Peyer's patch (tissue), 4 donors: ENCODE measurements around the gene TPP2.

Experiments
- POLR2A ChIP-seq, 2 donors: fragments of 450-650 bp; IDR thresholded peaks; one replicate each; pipeline ENCODE4 v1.5.1; 2017; ENCODE audit warnings: antibody characterized with exemption in 2 of 2, mild to moderate bottlenecking in 2 of 2, moderate library complexity in 2 of 2
- TF ChIP-seq, protein P1 (sequence below), 6 experiments: fragments of 450-650 bp in 4 of 6; fragments of 200-600 bp in 2 of 6; sonication (generic) in 1 of 6; IDR thresholded peaks; one replicate each; pipeline ENCODE4 v1.5.1; 2017 to 2019; ENCODE audit warnings: antibody characterized with exemption in 6 of 6, mild to moderate bottlenecking in 3 of 6, moderate library complexity in 1 of 6

DNA sequence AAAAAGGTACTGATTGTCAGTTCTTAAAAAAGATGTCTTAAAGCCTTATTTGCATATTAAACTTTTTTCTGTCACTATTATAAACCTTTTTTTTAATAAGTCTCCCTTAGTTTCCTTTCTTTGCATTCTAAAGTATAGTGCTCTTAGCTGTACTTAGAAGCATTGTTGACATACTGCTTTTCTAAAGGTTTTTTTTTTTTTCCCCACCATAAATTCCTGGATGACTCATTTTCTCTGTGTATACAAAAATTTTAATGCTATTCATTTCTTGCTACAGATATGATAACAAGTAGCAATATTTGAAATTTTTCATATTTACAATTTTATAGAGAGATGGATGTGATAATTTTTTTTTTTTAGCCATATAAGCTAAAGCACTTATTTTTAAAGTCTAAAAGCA, 54.6 kb downstream of the TPP2 start:
- no peak for TF ChIP-seq POLR2A (IDR thresholded peaks at IDR 0.05)
- TF ChIP-seq, protein P1, sequence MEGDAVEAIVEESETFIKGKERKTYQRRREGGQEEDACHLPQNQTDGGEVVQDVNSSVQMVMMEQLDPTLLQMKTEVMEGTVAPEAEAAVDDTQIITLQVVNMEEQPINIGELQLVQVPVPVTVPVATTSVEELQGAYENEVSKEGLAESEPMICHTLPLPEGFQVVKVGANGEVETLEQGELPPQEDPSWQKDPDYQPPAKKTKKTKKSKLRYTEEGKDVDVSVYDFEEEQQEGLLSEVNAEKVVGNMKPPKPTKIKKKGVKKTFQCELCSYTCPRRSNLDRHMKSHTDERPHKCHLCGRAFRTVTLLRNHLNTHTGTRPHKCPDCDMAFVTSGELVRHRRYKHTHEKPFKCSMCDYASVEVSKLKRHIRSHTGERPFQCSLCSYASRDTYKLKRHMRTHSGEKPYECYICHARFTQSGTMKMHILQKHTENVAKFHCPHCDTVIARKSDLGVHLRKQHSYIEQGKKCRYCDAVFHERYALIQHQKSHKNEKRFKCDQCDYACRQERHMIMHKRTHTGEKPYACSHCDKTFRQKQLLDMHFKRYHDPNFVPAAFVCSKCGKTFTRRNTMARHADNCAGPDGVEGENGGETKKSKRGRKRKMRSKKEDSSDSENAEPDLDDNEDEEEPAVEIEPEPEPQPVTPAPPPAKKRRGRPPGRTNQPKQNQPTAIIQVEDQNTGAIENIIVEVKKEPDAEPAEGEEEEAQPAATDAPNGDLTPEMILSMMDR (IDR thresholded peaks at IDR 0.05): no peak
